Adrenal gland (tissue), 12 donors: ENCODE measurements around the gene DGKH. TPM values are rescaled to one million over a fixed set of nuclear protein-coding genes. Genes with fewer than 3 reads are reported as not detected.

Experiments used
- DNase-seq, 7 donors: peaks; one replicate each; pipeline ENCODE4 v3.0.0-alpha.2; 2019 to 2020
- H3K27ac ChIP-seq, 5 donors: fragments of 200-600 bp; sonication (generic) in 4 of 5; 1 replicate in 3 of 5; 2 replicates in 2 of 5; pipeline versions ENCODE4 v1.5.1 to v1.8.0; 2016 to 2020; ENCODE audit warnings: mild to moderate bottlenecking in 1 of 5
- H3K27me3 ChIP-seq: fragments of 200-600 bp; 2 replicates; pipeline ENCODE4 v1.8.0; 2021
- H3K36me3 ChIP-seq, 2 donors: fragments of 200-600 bp; replicated peaks in 1 of 2; 1 replicate in 1 of 2; 2 replicates in 1 of 2; pipeline versions ENCODE4 v1.5.1 to v1.8.0; 2018 to 2022
- H3K4me1 ChIP-seq, 2 donors: fragments of 200-600 bp; replicated peaks in 1 of 2; 1 replicate in 1 of 2; 2 replicates in 1 of 2; pipeline versions ENCODE4 v1.5.1 to v1.8.0; 2018 to 2021
- H3K4me3 ChIP-seq, 4 donors: fragments of 200-600 bp; sonication (generic) in 3 of 4; one replicate each; pipeline ENCODE4 v1.5.1; 2016 to 2018
- H3K9me3 ChIP-seq, 3 donors: fragments of 200-600 bp; sonication (generic) in 1 of 3; replicated peaks in 1 of 3; 1 replicate in 2 of 3; 2 replicates in 1 of 3; pipeline versions ENCODE4 v1.5.1 to v1.8.0; 2016 to 2021
- CTCF ChIP-seq, 6 experiments: fragments of 450-650 bp in 4 of 6; fragments of 200-600 bp in 2 of 6; sonication (generic) in 1 of 6; IDR thresholded peaks; 1 replicate in 5 of 6; 2 replicates in 1 of 6; pipeline versions ENCODE4 v1.5.1 to v1.8.0; 2016 to 2021; ENCODE audit warnings: antibody characterized with exemption in 6 of 6, mild to moderate bottlenecking in 2 of 6, moderate library complexity in 1 of 6
- POLR2A ChIP-seq, 2 donors: fragments of 450-650 bp; IDR thresholded peaks; one replicate each; pipeline ENCODE4 v1.6.1; 2017; ENCODE audit warnings: antibody characterized with exemption in 2 of 2, mild to moderate bottlenecking in 2 of 2, moderate library complexity in 1 of 2
- WGBS, 4 donors: extraction: QIAGEN DNeasy Blood & Tissue Kit in 2 of 4; methylation state at CpG; one replicate each; pipeline versions ENCODE4 v1.1.5 to v1.1.7; 2013 to 2017; 5-methylcytosine and 5-hydroxymethylcytosine counted together
- intact Hi-C, 2 donors: fragments of 100-400 bp; cut with DNase I; formaldehyde crosslinking; loops; one replicate each; pipeline versions ENCODE4 v1.14.1 to v1.15.0; 2022 to 2023
- polyA plus RNA-seq, 3 donors: library from polyadenylated mRNA; stranded (reverse); fragments of 200-250 nt in 2 of 3; fragments of 350-450 nt in 1 of 3; fragmentation: Illumina TruSeq in 1 of 3; extraction: RNeasy Lipid Tissue Mini Kit (QIAGEN cat#74804) in 1 of 3; gene quantifications; one replicate each; pipeline ENCODE4 v1.2.3, GENCODE V29; 2013 to 2014
- small RNA-seq, 2 donors: library from RNA; depleted of rRNA; stranded (forward); fragments of <200 nt; gene quantifications; one replicate each; pipeline ENCODE3, GENCODE V24; 2016
- total RNA-seq, 9 donors: library from RNA; depleted of rRNA in 4 of 9; stranded (reverse); fragments of >200 nt in 4 of 9; fragments of 120-200 nt in 1 of 9; fragmentation: NEBNext Ultra II Directional in 1 of 9; extraction: Animal tissue kit (Norgen Biotek cat#: 25700) in 1 of 9; gene quantifications; one replicate each; pipeline versions ENCODE4 v1.1.0 to v1.2.4, GENCODE V29; 2013 to 2023
- donor health status: healthy with polysubstance abuse.
- donor health status: Bipolar disorder and iron deficiency.
- donor health status: DM: yes; HTN: yes; CAD: no.
- donor health status: DM: no; HTN: no; CAD: no.
- donor health status: DM: no; HTN: no; CAD: no.
- donor health status: DM: yes; HTN: yes; CAD: no.

The DGKH gene
- total and polyA plus RNA-seq, 12 donors, result 0.81 to 7.1 (median 3.6) TPM

DNA sequence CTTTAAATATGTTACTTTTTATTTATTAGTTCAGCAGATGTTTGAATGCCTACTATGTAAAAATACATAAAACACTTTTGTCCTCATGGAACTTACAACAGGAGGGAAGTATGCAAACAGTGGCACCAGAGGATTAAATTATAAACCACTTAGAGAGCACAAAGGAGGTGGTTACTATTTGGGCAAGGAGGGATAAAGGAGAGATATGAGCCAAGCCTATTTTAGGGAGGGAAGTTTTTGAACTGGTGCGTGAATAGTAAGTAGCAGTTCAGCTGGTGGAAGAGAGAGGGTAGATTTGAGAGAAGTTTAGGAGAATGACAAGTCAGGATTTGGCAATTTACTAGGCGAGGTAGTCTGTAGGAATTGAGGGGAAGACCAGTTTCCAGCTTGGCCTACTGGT, 232.1 kb downstream of the DGKH start:
- intact Hi-C loops, result no loop called here
- H3K4me3 ChIP-seq, result no peak overlapping the region
- no peak for DNase-seq
- H3K27ac ChIP-seq, result no peak overlapping the region
- no peaks in the 10 kb centered on the region for H3K36me3 ChIP-seq
- no peaks in the 10 kb centered on the region for H3K27me3 ChIP-seq
- 91 to 98% (median 95%) methylated on average over 2 of the region's 2 CpGs for WGBS, 4 donors
- H3K9me3 ChIP-seq, result no peaks in the 10 kb centered on the region
- H3K4me1 ChIP-seq, result peaks cover 0 to 23% of the 10 kb centered on the region in 2 donors
- no peak for TF ChIP-seq POLR2A (IDR thresholded peaks at IDR 0.05)
- no peak for TF ChIP-seq CTCF (IDR thresholded peaks at IDR 0.05)

DNA sequence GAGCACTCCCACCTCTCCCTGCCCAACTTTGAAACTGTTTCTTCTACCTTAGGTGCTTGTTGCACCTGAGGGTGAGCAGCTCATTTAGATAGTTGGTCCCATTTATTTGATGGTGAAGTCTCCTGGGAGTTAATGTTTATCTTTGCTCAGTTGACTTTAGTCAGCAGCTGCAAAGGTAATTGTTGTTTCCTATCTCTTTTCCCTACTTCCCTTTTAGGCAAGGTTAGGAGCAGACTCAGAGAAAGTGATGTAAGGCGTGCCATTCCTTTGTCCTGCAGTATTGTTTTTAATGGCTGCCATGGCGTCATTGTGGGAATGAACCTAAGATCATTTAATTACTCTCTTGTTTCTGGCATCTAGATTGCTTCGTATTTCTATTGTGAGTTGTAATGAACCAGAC, 235.1 kb downstream of the DGKH start:
- Histone ChIP-seq H3K27ac (no peak overlapping the region), H3K9me3 (no peaks in the 10 kb centered on the region), H3K36me3 (peaks cover 0 to 11% of the 10 kb centered on the region in 2 donors), H3K4me1 (peaks cover 0 to 22% of the 10 kb centered on the region in 2 donors), H3K4me3 (no peak overlapping the region), H3K27me3 (no peaks in the 10 kb centered on the region)
- no peak for DNase-seq
- intact Hi-C loops, result no loop called here
- 82 to 92% (median 89%) methylated on average over 3 of the region's 3 CpGs for WGBS, 4 donors
- TF ChIP-seq POLR2A (IDR thresholded peaks at IDR 0.05) (no peak), CTCF (IDR thresholded peaks at IDR 0.05) (no peak)

GRCh38 chr13:42284068-42284467, 235.6 kb downstream of the DGKH start:
- no peak overlapping the region for H3K4me3 ChIP-seq
- intact Hi-C loops, result no loop called here
- WGBS, 4 donors, result 81 to 96% (median 92%) methylated on average over 3 of the region's 3 CpGs

More at GRCh38 chr13:42284068-42284467, 235.6 kb downstream of the DGKH start:
- Histone ChIP-seq H3K4me1 (peaks cover 0 to 22% of the 10 kb centered on the region in 2 donors), H3K27ac (no peak overlapping the region), H3K27me3 (no peaks in the 10 kb centered on the region), H3K36me3 (peaks cover 0 to 14% of the 10 kb centered on the region in 2 donors), H3K9me3 (no peaks in the 10 kb centered on the region)
- no peak for DNase-seq
- no peak for TF ChIP-seq CTCF (IDR thresholded peaks at IDR 0.05)
- no peak for TF ChIP-seq POLR2A (IDR thresholded peaks at IDR 0.05)

Small RNA genes lying within 50 kb of the gene (small RNA-seq; reads per million reads assigned to genes)
- gene RPS28P8, result 0 reads per million in 2 donors

Other genes with a start within 250 kb of the DGKH start
- gene VWA8, start 87.5 kb upstream of the DGKH start, total RNA-seq, result 10 to 100 TPM; 18.5 to 45.4 (median 35.4) TPM
- 10 to 100 TPM in 1 of 3 donors, 1 to 10 TPM in 2; 8.1 to 23.1 (median 8.8) TPM for gene VWA8, start 87.5 kb upstream of the DGKH start, polyA plus RNA-seq
- 10 to 100 TPM; 20.8 to 42.2 (median 34.9) TPM for gene AKAP11, start 223.5 kb downstream of the DGKH start, total RNA-seq
- 10 to 100 TPM in 1 of 3 donors, 1 to 10 TPM in 2; 5.0 to 22.9 (median 5.6) TPM for gene AKAP11, start 223.5 kb downstream of the DGKH start, polyA plus RNA-seq